Panc1 (cell line): Measurements from ENCODE around the gene DDX3Y.

Experiments
- CTCF ChIP-seq: fragments of 450-650 bp; IDR thresholded peaks from 2 replicates; pipeline ENCODE4 v1.5.1; 2017; ENCODE audit warnings: mild to moderate bottlenecking
- POLR2AphosphoS5 ChIP-seq: IDR thresholded peaks from 2 replicates; pipeline ENCODE4 v1.6.1; 2012; ENCODE audit warnings: mild to moderate bottlenecking, low read depth, low read length, moderate library complexity
- REST ChIP-seq, 2 experiments: IDR thresholded peaks; 2 replicates each; pipeline ENCODE4 v1.6.1; 2011 to 2012; ENCODE audit warnings: low read depth in 2 of 2, control low read depth in 1 of 2, low read length in 1 of 2, mild to moderate bottlenecking in 1 of 2, moderate library complexity in 1 of 2; ENCODE audit not compliant: insufficient read depth in 1 of 2
- SIN3A ChIP-seq: IDR thresholded peaks from 2 replicates; pipeline ENCODE4 v1.6.1; 2012; ENCODE audit warnings: low read depth, mild to moderate bottlenecking, low read length, moderate library complexity, borderline replicate concordance; ENCODE audit not compliant: insufficient read depth
- TCF7L2 ChIP-seq: IDR thresholded peaks from 2 replicates; pipeline ENCODE4 v1.6.1; 2011; ENCODE audit warnings: mild to moderate bottlenecking, low read depth, low read length, inconsistent platforms

- TF ChIP-seq CTCF (no peak), REST (IDR thresholded peaks at IDR 0.05; ENCODE audit: insufficient read depth in 1 of 2, low read depth in 2 of 2, low read length in 1 of 2) (no peak), SIN3A (no peak), POLR2AphosphoS5 (no peak), TCF7L2 (no peak)
These were observed 48.8 kb upstream of the DDX3Y start for GRCh38 chrY:12855791-12856275.
